Measurements from ENCODE around the gene HAPLN1. TPM values are rescaled to one million over a fixed set of nuclear protein-coding genes. Genes with fewer than 3 reads are reported as not detected.
"Not testable (repeated sequence)": the region's sequence is repeated elsewhere in the genome, so short reads cannot be mapped to it uniquely, and the experiment has no call there.

The HAPLN1 gene
- total RNA-seq, 1 experiment from 2014 or later: not detected

DNA sequence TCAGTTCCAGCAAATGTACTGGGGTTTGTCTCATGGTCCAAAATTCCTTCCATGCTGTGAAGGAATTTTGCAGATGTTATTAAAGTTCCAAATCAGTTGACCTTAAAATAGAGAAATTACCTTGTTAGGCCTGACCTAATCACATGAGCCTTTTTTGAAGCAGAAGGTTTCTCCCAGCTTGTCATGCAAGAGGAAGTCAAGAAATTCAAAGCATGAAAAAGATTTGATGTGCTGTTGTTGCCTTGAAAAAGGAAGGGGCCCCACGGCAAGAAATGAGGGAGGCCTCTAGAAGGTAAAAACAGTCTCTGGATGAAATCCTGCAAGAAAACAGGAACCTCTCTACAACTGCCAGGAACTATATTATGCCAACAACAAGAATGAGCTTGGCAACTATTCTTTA, 24.2 kb upstream of the HAPLN1 start:
- no peak overlapping the region for H3K4me3 Mint-ChIP-seq (ENCODE audit: unreplicated experiment)
- H3K4me1 Mint-ChIP-seq (ENCODE audit: insufficient read depth, unreplicated experiment): no peaks in the 10 kb centered on the region
- ChIA-PET POLR2A (no interaction called here), CTCF (no interaction called here)
- no peak overlapping the region for H3K27ac Mint-ChIP-seq (ENCODE audit: low read depth, unreplicated experiment)
- H3K27me3 Mint-ChIP-seq (ENCODE audit: insufficient read depth, unreplicated experiment): peaks cover 57% of the 10 kb centered on the region
- intact Hi-C loops (cut with micrococcal nuclease): no loop called here
- no peaks in the 10 kb centered on the region for H3K36me3 Mint-ChIP-seq (ENCODE audit: insufficient read depth, unreplicated experiment)
- no TSS peak for BruUV-seq (replicated peaks)
- H3K9me3 Mint-ChIP-seq (ENCODE audit: unreplicated experiment): no peaks in the 10 kb centered on the region
- TF ChIP-seq, protein P1, sequence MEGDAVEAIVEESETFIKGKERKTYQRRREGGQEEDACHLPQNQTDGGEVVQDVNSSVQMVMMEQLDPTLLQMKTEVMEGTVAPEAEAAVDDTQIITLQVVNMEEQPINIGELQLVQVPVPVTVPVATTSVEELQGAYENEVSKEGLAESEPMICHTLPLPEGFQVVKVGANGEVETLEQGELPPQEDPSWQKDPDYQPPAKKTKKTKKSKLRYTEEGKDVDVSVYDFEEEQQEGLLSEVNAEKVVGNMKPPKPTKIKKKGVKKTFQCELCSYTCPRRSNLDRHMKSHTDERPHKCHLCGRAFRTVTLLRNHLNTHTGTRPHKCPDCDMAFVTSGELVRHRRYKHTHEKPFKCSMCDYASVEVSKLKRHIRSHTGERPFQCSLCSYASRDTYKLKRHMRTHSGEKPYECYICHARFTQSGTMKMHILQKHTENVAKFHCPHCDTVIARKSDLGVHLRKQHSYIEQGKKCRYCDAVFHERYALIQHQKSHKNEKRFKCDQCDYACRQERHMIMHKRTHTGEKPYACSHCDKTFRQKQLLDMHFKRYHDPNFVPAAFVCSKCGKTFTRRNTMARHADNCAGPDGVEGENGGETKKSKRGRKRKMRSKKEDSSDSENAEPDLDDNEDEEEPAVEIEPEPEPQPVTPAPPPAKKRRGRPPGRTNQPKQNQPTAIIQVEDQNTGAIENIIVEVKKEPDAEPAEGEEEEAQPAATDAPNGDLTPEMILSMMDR (IDR thresholded peaks at IDR 0.05; ENCODE audit: unreplicated experiment): no peak
- no peak for DNase-seq (ENCODE audit: unreplicated experiment)

DNA sequence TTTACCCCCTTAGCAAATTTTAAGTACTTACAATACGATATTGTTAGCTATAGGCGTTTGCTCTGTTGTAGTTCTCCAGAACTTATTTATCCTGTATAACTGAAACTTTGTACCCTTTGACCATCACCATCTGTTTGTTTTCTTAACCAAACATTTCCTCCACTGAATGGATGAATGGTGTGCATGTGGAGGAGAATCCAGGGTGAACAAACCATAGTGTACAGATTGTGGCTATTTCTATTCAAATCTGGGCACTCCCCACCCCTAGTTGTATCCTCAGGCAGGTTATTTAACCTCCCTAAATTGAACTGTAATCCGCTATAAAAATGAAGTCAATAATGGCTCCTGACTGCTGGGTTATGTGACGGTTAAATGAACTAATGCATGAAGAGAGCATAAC, 21.4 kb upstream of the HAPLN1 start:
- CTCF ChIA-PET: no interaction called here
- DNase-seq (ENCODE audit: unreplicated experiment): no peak
- Mint-ChIP-seq H3K27ac (ENCODE audit: low read depth, unreplicated experiment) (no peak overlapping the region), H3K4me1 (ENCODE audit: insufficient read depth, unreplicated experiment) (no peaks in the 10 kb centered on the region), H3K36me3 (ENCODE audit: insufficient read depth, unreplicated experiment) (no peaks in the 10 kb centered on the region), H3K4me3 (ENCODE audit: unreplicated experiment) (no peak overlapping the region), H3K27me3 (ENCODE audit: insufficient read depth, unreplicated experiment) (peaks cover 39% of the 10 kb centered on the region), H3K9me3 (ENCODE audit: unreplicated experiment) (no peaks in the 10 kb centered on the region)
- POLR2A ChIA-PET: interaction anchor here (0.7 kb wide), 1 partner anchor 206 kb away, joined by 4 read pairs; no protein-coding TSS in a partner anchor
- no TSS peak for BruUV-seq (replicated peaks)
- intact Hi-C loops (cut with micrococcal nuclease): no loop called here
- TF ChIP-seq, protein P1 (IDR thresholded peaks at IDR 0.05; ENCODE audit: unreplicated experiment): no peak

DNA sequence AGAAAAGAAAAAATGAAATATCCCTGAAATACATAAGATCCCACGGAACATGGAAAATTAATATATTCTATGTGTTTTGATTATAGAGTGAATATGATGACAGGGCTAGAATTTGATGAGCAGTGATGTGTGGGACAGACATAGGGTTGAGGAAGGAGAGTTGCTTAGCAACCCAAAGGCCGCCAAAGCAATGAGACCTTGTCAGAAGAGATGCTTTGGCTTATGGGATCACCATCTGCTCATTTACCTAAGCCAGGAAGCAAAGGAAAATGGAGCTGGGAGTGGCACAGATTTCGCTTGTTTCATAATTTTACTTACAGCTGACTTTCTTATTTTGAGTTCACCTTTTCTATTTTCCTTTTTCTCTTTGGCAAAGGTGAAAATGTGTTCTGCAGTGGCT, 20.9 kb upstream of the HAPLN1 start:
- DNase-seq (ENCODE audit: unreplicated experiment): no peak
- H3K27me3 Mint-ChIP-seq (ENCODE audit: insufficient read depth, unreplicated experiment): peaks cover 39% of the 10 kb centered on the region
- ChIA-PET POLR2A (interaction anchor here (0.7 kb wide), 1 partner anchor 207 kb away, joined by 4 read pairs; no protein-coding TSS in a partner anchor), CTCF (no interaction called here)
- TF ChIP-seq, protein P1 (IDR thresholded peaks at IDR 0.05; ENCODE audit: unreplicated experiment): no peak
- no TSS peak for BruUV-seq (replicated peaks)
- no peaks in the 10 kb centered on the region for H3K9me3 Mint-ChIP-seq (ENCODE audit: unreplicated experiment)
- H3K4me3 Mint-ChIP-seq (ENCODE audit: unreplicated experiment): no peak overlapping the region
- intact Hi-C loops (cut with micrococcal nuclease): no loop called here
- no peaks in the 10 kb centered on the region for H3K4me1 Mint-ChIP-seq (ENCODE audit: insufficient read depth, unreplicated experiment)
- H3K27ac Mint-ChIP-seq (ENCODE audit: low read depth, unreplicated experiment): no peak overlapping the region
- H3K36me3 Mint-ChIP-seq (ENCODE audit: insufficient read depth, unreplicated experiment): no peaks in the 10 kb centered on the region

DNA sequence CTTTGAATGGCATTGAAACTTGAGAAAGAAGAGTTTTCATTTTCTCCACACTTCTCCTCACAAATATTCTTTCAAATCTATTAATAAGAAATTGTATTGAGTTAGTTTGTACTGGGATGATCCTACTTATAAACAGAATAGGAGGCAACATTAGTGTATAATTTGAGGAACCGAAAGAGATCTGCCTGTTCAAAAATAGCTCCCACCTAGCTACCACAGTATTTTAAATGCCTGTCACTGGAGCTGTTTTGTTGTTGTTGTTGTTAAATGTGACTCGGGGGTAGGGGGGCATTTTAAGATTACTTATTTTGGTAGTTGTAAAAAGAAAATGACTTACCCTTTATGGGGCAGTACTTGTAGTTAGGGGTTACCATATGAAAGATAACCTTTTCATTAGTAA, 20.1 kb upstream of the HAPLN1 start:
- Mint-ChIP-seq H3K27ac (ENCODE audit: low read depth, unreplicated experiment) (no peak overlapping the region), H3K27me3 (ENCODE audit: insufficient read depth, unreplicated experiment) (peaks cover 39% of the 10 kb centered on the region), H3K9me3 (ENCODE audit: unreplicated experiment) (no peaks in the 10 kb centered on the region), H3K36me3 (ENCODE audit: insufficient read depth, unreplicated experiment) (no peaks in the 10 kb centered on the region), H3K4me1 (ENCODE audit: insufficient read depth, unreplicated experiment) (no peaks in the 10 kb centered on the region), H3K4me3 (ENCODE audit: unreplicated experiment) (no peak overlapping the region)
- no TSS peak for BruUV-seq (replicated peaks)
- no peak for DNase-seq (ENCODE audit: unreplicated experiment)
- ChIA-PET POLR2A (no interaction called here), CTCF (interaction anchor here (2.1 kb wide), 1 partner anchor 22 kb away, joined by 7 read pairs; no protein-coding TSS in a partner anchor)
- intact Hi-C loops (cut with micrococcal nuclease): no loop called here
- TF ChIP-seq, protein P1 (IDR thresholded peaks at IDR 0.05; ENCODE audit: unreplicated experiment): no peak

DNA sequence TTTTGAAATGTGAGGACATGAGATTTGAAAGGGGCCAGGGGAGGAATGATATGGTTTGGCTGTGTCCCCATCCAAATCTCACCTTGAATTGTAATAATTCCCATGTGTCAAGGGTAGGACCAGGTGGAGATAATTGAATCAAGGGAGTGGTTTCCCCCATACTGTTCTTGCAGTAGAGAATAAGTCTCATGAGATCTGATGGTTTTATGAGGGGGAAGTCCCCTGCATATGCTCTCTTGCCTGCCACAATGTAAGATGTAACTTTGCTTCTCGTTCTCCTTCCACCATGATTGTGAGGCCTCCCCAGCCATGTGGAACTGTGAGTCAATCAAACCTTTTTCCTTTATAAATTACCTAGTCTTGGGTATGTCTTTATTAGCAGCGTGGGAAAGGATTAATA, 15.5 kb upstream of the HAPLN1 start:
- intact Hi-C loops (cut with micrococcal nuclease); DNase-seq (ENCODE audit: unreplicated experiment); BruUV-seq (replicated peaks); H3K27me3 Mint-ChIP-seq (ENCODE audit: insufficient read depth, unreplicated experiment); POLR2A ChIA-PET; H3K4me1 Mint-ChIP-seq (ENCODE audit: insufficient read depth, unreplicated experiment); H3K36me3 Mint-ChIP-seq (ENCODE audit: insufficient read depth, unreplicated experiment); H3K27ac Mint-ChIP-seq (ENCODE audit: low read depth, unreplicated experiment); H3K4me3 Mint-ChIP-seq (ENCODE audit: unreplicated experiment); H3K9me3 Mint-ChIP-seq (ENCODE audit: unreplicated experiment): not testable (repeated sequence)
- CTCF ChIA-PET: interaction anchor here (0.5 kb wide), 1 partner anchor 640 kb away, joined by 3 read pairs; no protein-coding TSS in a partner anchor

DNA sequence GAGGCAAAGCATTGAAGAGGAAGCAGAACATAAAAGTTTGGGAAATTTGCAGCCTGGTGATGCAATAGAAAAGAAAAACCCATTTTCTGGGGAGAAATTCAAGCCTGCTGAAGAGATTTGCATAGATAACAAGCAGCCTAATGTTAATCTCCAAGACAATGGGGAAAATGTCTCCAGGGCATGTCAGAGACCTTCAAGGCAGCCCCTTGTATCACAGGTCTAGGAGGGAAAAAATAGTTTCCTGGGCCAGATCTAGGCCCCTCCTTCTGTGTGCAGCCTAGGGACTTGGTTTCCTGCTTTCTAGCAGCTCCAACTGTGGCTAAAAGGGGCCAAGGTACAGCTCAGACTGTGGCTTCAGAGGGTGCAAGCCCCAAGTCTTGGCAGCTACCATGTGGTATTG, 14.4 kb upstream of the HAPLN1 start:
- POLR2A ChIA-PET; H3K9me3 Mint-ChIP-seq (ENCODE audit: unreplicated experiment); H3K4me1 Mint-ChIP-seq (ENCODE audit: insufficient read depth, unreplicated experiment); DNase-seq (ENCODE audit: unreplicated experiment); H3K36me3 Mint-ChIP-seq (ENCODE audit: insufficient read depth, unreplicated experiment); H3K27me3 Mint-ChIP-seq (ENCODE audit: insufficient read depth, unreplicated experiment); H3K4me3 Mint-ChIP-seq (ENCODE audit: unreplicated experiment); BruUV-seq (replicated peaks); H3K27ac Mint-ChIP-seq (ENCODE audit: low read depth, unreplicated experiment); intact Hi-C loops (cut with micrococcal nuclease): not testable (repeated sequence)
- CTCF ChIA-PET: interaction anchor here (1.2 kb wide), 1 partner anchor 12 kb away, joined by 3 read pairs; no protein-coding TSS in a partner anchor

Measured in MCF 10A (cell line).